Ovary (tissue), 3 donors: ENCODE data around the gene MED31.

ENCODE experiments used
- CTCF ChIP-seq, 3 donors: fragments of 450-650 bp in 2 of 3; fragments of 200-600 bp in 1 of 3; IDR thresholded peaks; one replicate each; pipeline versions ENCODE4 v1.5.1 to v1.8.0; 2016 to 2022; ENCODE audit warnings: antibody characterized with exemption in 3 of 3, mild to moderate bottlenecking in 1 of 3
- EP300 ChIP-seq: sonication (generic); formaldehyde crosslinking; IDR thresholded peaks from one replicate; pipeline ENCODE4 v1.6.1; 2017; ENCODE audit warnings: antibody characterized with exemption
- POLR2A ChIP-seq: fragments of 450-650 bp; IDR thresholded peaks from one replicate; pipeline ENCODE4 v1.6.1; 2017; ENCODE audit warnings: antibody characterized with exemption, mild to moderate bottlenecking, moderate library complexity
- donor health status: DM: no; HTN: no; CAD: no.

- no peak for TF ChIP-seq CTCF (IDR thresholded peaks at IDR 0.05)
- TF ChIP-seq POLR2A: no peak
- no peak for TF ChIP-seq EP300
Observed at GRCh38 chr17:6675201-6675825, 23.9 kb upstream of the MED31 start.
